CD14-positive monocyte (primary cell): ENCODE data around the gene NOSIP. TPM values are rescaled to one million over a fixed set of nuclear protein-coding genes. Genes with fewer than 3 reads are reported as not detected.

Source experiments
- DNase-seq, 3 donors: peaks; one replicate each; pipeline ENCODE4 v3.0.0-alpha.2; 2011 to 2022
- H2AFZ ChIP-seq: 2 replicates; pipeline ENCODE4 v1.6.0; 2012; ENCODE audit warnings: mild to moderate bottlenecking, low read depth, low read length, inconsistent platforms; ENCODE audit not compliant: insufficient read depth, poor library complexity, severe bottlenecking
- H3K27ac ChIP-seq, 2 donors: 1 replicate in 1 of 2; 2 replicates in 1 of 2; pipeline ENCODE4 v1.5.1; 2012 to 2013; ENCODE audit warnings: low read length in 2 of 2, control low read depth in 1 of 2, inconsistent platforms in 1 of 2, low read depth in 1 of 2, mild to moderate bottlenecking in 1 of 2
- H3K27me3 ChIP-seq, 2 donors: one replicate each; pipeline versions ENCODE4 v1.6.0 to v1.6.1; 2011 to 2013; ENCODE audit warnings: low read length in 2 of 2; ENCODE audit not compliant: control insufficient read depth in 2 of 2, insufficient read depth in 2 of 2
- H3K36me3 ChIP-seq, 2 donors: replicated peaks in 1 of 2; 1 replicate in 1 of 2; 2 replicates in 1 of 2; pipeline versions ENCODE4 v1.5.1 to v1.6.1; 2012 to 2013; ENCODE audit warnings: low read length in 2 of 2, control low read depth in 1 of 2, inconsistent platforms in 1 of 2, mild to moderate bottlenecking in 1 of 2; ENCODE audit not compliant: insufficient read depth in 2 of 2, control insufficient read depth in 1 of 2
- H3K4me1 ChIP-seq, 2 donors: 1 replicate in 1 of 2; 2 replicates in 1 of 2; pipeline versions ENCODE4 v1.5.1 to v1.6.1; 2012 to 2013; ENCODE audit warnings: low read length in 2 of 2, control low read depth in 1 of 2, inconsistent platforms in 1 of 2, mild to moderate bottlenecking in 1 of 2, moderate library complexity in 1 of 2; ENCODE audit not compliant: insufficient read depth in 2 of 2, control insufficient read depth in 1 of 2
- H3K4me2 ChIP-seq: replicated peaks from 2 replicates; pipeline ENCODE3; 2012; ENCODE audit warnings: low read length, moderate library complexity, mild to moderate bottlenecking; ENCODE audit not compliant: poor library complexity, severe bottlenecking; ENCODE audit errors: extremely low read depth
- H3K4me3 ChIP-seq, 3 experiments: fragments of 200-600 bp in 1 of 3; sonication (generic) in 1 of 3; replicated peaks in 1 of 3; 1 replicate in 2 of 3; 2 replicates in 1 of 3; pipeline ENCODE4 v1.5.1; 2011 to 2013; ENCODE audit warnings: low read length in 3 of 3, mild to moderate bottlenecking in 3 of 3, control low read depth in 2 of 3, low read depth in 2 of 3, inconsistent platforms in 1 of 3, moderate library complexity in 1 of 3
- H3K79me2 ChIP-seq: 2 replicates; pipeline ENCODE4 v1.6.0; 2012; ENCODE audit warnings: mild to moderate bottlenecking, control low read depth, inconsistent platforms, low read length, moderate library complexity; ENCODE audit not compliant: insufficient read depth
- H3K9ac ChIP-seq: 2 replicates; pipeline ENCODE4 v1.6.0; 2017; ENCODE audit warnings: low read length, mild to moderate bottlenecking; ENCODE audit not compliant: insufficient read depth, poor library complexity, severe bottlenecking
- H3K9me3 ChIP-seq, 2 donors: replicated peaks in 1 of 2; 1 replicate in 1 of 2; 2 replicates in 1 of 2; pipeline versions ENCODE4 v1.5.1 to v1.6.1; 2012 to 2013; ENCODE audit warnings: low read length in 2 of 2, control low read depth in 1 of 2; ENCODE audit not compliant: control insufficient read depth in 1 of 2, insufficient read depth in 1 of 2
- H4K20me1 ChIP-seq: 2 replicates; pipeline ENCODE4 v1.6.0; 2012; ENCODE audit warnings: mild to moderate bottlenecking, low read length, control low read depth, moderate library complexity; ENCODE audit not compliant: insufficient read depth
- H3K27ac Mint-ChIP-seq, 7 donors: one replicate each; pipeline ENCODE4 v1.8.0; 2020; ENCODE audit warnings: mild to moderate bottlenecking in 7 of 7, mixed read lengths in 7 of 7, moderate library complexity in 6 of 7, inconsistent platforms in 2 of 7
- H3K27me3 Mint-ChIP-seq, 3 donors: one replicate each; pipeline ENCODE4 v1.8.0; 2021 to 2022; ENCODE audit warnings: low read depth in 3 of 3, mild to moderate bottlenecking in 3 of 3, mixed read lengths in 3 of 3, moderate library complexity in 3 of 3, inconsistent platforms in 1 of 3
- H3K36me3 Mint-ChIP-seq, 2 donors: one replicate each; pipeline ENCODE4 v1.8.0; 2020; ENCODE audit warnings: mixed read lengths in 2 of 2, inconsistent platforms in 1 of 2, mild to moderate bottlenecking in 1 of 2
- H3K4me1 Mint-ChIP-seq: one replicate; pipeline ENCODE4 v1.8.0; 2020; ENCODE audit warnings: mild to moderate bottlenecking, mixed read lengths
- H3K4me3 Mint-ChIP-seq, 2 donors: one replicate each; pipeline ENCODE4 v1.8.0; 2020; ENCODE audit warnings: mild to moderate bottlenecking in 2 of 2, mixed read lengths in 2 of 2, moderate library complexity in 1 of 2
- H3K9me3 Mint-ChIP-seq, 7 donors: one replicate each; pipeline ENCODE4 v1.8.0; 2020 to 2022; ENCODE audit warnings: mixed read lengths in 7 of 7, mild to moderate bottlenecking in 6 of 7, moderate library complexity in 6 of 7, inconsistent platforms in 2 of 7
- CTCF ChIP-seq: fragments of 200-600 bp; IDR thresholded peaks from one replicate; pipeline ENCODE4 v1.8.0; 2022; ENCODE audit warnings: antibody characterized with exemption, mild to moderate bottlenecking
- WGBS: methylation state at CpG from one replicate; pipeline ENCODE4 v1.1.5; 2013; ENCODE audit warnings: missing lambda C conversion rate; ENCODE audit not compliant: insufficient coverage; 5-methylcytosine and 5-hydroxymethylcytosine counted together
- intact Hi-C, 2 donors: fragments of 100-400 bp; cut with micrococcal nuclease; formaldehyde crosslinking; loops; one replicate each; pipeline versions ENCODE4 v1.15.0 to v1.15.1; 2023
- polyA plus RNA-seq, 3 donors: library from polyadenylated mRNA; depleted of rRNA in 1 of 3; unstranded in 2 of 3; stranded (reverse) in 1 of 3; fragments of 300-500 nt in 2 of 3; fragments of >200 nt in 1 of 3; fragmentation: Illumina TruSeq in 2 of 3; gene quantifications; 1 replicate in 2 of 3; 2 replicates in 1 of 3; pipeline ENCODE4 v1.2.3, GENCODE V29; 2012 to 2021

The NOSIP gene
- polyA plus RNA-seq, 3 donors: 63.4 to 120 (median 96.4) TPM

DNA sequence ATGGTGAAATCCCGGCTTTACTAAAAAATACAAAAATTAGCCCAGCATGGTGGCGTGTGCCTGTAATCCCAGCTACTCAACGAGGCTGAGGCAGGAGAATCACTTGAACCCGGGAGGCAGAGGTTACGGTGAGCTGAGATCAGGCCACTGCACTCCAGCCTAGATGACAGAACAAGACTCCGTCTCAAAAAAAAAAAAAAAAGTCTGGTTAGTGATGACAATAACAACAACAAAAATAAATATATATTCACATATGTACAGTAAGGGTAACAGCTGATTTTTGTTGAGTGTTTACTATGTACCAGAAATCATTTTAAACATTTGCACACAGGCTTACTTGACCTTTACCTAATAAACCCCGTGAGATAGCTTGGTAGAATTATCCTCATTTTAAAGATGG, 36.6 kb upstream of the NOSIP start:
- Histone ChIP-seq H3K27ac (no peak overlapping the region), H3K27me3 (no peaks in the 10 kb centered on the region), H3K36me3 (peaks cover 68 to 82% of the 10 kb centered on the region in 2 donors), H3K9me3 (no peaks in the 10 kb centered on the region), H3K9ac (no peak overlapping the region), H3K4me2 (no peak overlapping the region), H3K79me2 (peaks cover 31% of the 10 kb centered on the region), H2AFZ (no peak overlapping the region), H3K4me1 (peaks cover 5 to 18% of the 10 kb centered on the region in 2 donors), H4K20me1 (peaks cover 77% of the 10 kb centered on the region), H3K4me3 (no peak overlapping the region)
- no peak for TF ChIP-seq CTCF
- WGBS: 94% methylated on average over 4 of the region's 7 CpGs
- DNase-seq: no peak
- H3K9me3 Mint-ChIP-seq: peaks cover 0 to 6% (median 0%) of the 10 kb centered on the region in 7 donors
- H3K27ac Mint-ChIP-seq: peak overlapping the region in 1 of 7 donors; percentile 48
- intact Hi-C loops: no loop called here
- peaks cover 17% of the 10 kb centered on the region for H3K4me1 Mint-ChIP-seq
- peaks cover 54 to 86% of the 10 kb centered on the region in 2 donors for H3K36me3 Mint-ChIP-seq
- no peaks in the 10 kb centered on the region for H3K27me3 Mint-ChIP-seq
- no peak overlapping the region for H3K4me3 Mint-ChIP-seq

DNA sequence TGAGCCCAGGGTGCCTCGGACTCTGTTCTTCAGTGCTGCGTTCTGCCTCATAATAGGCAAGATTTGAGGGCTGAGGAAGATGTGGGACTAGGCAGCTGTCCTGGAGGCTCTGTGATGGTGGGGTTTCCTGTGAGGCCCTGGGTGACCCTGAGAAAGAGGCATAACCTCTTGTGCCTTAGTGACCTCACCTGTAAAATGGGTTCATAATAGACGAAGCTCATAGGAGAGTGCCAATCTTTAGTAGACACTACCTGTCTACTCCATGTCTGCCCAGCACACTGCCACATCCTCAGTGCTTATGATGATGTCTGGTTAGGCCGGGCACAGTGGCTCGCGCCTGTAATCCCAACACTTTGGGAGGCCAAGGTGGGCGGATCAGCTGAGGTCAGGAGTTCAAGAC, 36.2 kb upstream of the NOSIP start:
- DNase-seq: no peak
- Mint-ChIP-seq H3K4me1 (peaks cover 18% of the 10 kb centered on the region), H3K9me3 (peaks cover 0 to 6% (median 0%) of the 10 kb centered on the region in 7 donors), H3K27ac (no peak overlapping the region), H3K4me3 (no peak overlapping the region), H3K27me3 (no peaks in the 10 kb centered on the region), H3K36me3 (peaks cover 50 to 81% of the 10 kb centered on the region in 2 donors)
- peaks cover 5 to 19% of the 10 kb centered on the region in 2 donors for H3K4me1 ChIP-seq
- no peak overlapping the region for H3K27ac ChIP-seq
- H2AFZ ChIP-seq: no peak overlapping the region
- no peak overlapping the region for H3K4me3 ChIP-seq
- H3K36me3 ChIP-seq: peaks cover 64 to 78% of the 10 kb centered on the region in 2 donors
- H3K9ac ChIP-seq: no peak overlapping the region
- peaks cover 31% of the 10 kb centered on the region for H3K79me2 ChIP-seq
- peaks cover 74% of the 10 kb centered on the region for H4K20me1 ChIP-seq
- H3K27me3 ChIP-seq: no peaks in the 10 kb centered on the region
- H3K9me3 ChIP-seq: no peaks in the 10 kb centered on the region
- no peak for TF ChIP-seq CTCF
- intact Hi-C loops: no loop called here
- WGBS: 97% methylated on average over 6 of the region's 7 CpGs
- H3K4me2 ChIP-seq: no peak overlapping the region
